IMR-90 (cell line): ENCODE results near the gene MRFAP1L1. TPM values are rescaled to one million over a fixed set of nuclear protein-coding genes. Genes with fewer than 3 reads are reported as not detected.

ENCODE experiments used
- ATAC-seq: fragments of 200-7000 bp; cut with Tn5 transposase; 2 replicates; pipeline ENCODE4 v1.9.1; 2020; ENCODE audit warnings: low read depth, mild to moderate bottlenecking, moderate library complexity
- BruUV-seq: library from RNA; stranded (reverse); fragments of 400-500 nt; replicated peaks from 2 replicates; lab custom pipeline; 2021; lab: Mats Ljungman, UMichigan
- CTCF ChIA-PET: fragments of 300-600 bp; formaldehyde crosslinking; extraction: SDS; loops from one replicate; lab custom pipeline; 2021; ENCODE audit warnings: antibody characterized with exemption; lab: Yijun Ruan, JAX
- POLR2A ChIA-PET: fragments of 300-600 bp; sonication (Branson Sonifier 250); formaldehyde crosslinking; loops from one replicate; lab custom pipeline; 2022; ENCODE audit warnings: antibody characterized with exemption; ENCODE audit not compliant: unreplicated experiment; lab: Charles Lee
- DNase-seq: peaks from one replicate; pipeline ENCODE4 v3.0.0; 2013
- H2AFZ ChIP-seq: replicated peaks from 2 replicates; pipeline ENCODE3; 2013; ENCODE audit warnings: low read length, mild to moderate bottlenecking; ENCODE audit not compliant: poor library complexity
- H2AK5ac ChIP-seq: 2 replicates; pipeline ENCODE4 v1.6.1; 2013; ENCODE audit warnings: low read depth, low read length, inconsistent platforms
- H2AK9ac ChIP-seq: replicated peaks from 2 replicates; pipeline ENCODE3; 2013; ENCODE audit warnings: mild to moderate bottlenecking, low read depth, low read length, moderate library complexity; ENCODE audit not compliant: poor library complexity
- H2BK120ac ChIP-seq: 2 replicates; pipeline ENCODE4 v1.6.1; 2013; ENCODE audit warnings: low read depth, low read length, inconsistent platforms
- H2BK15ac ChIP-seq: 3 replicates; pipeline ENCODE4 v1.6.1; 2013; ENCODE audit warnings: low read depth, low read length, inconsistent platforms
- H2BK20ac ChIP-seq: 2 replicates; pipeline ENCODE4 v1.6.1; 2013; ENCODE audit warnings: low read depth, mild to moderate bottlenecking, inconsistent platforms, low read length, moderate library complexity
- H2BK5ac ChIP-seq: 2 replicates; pipeline ENCODE4 v1.6.1; 2013; ENCODE audit warnings: mild to moderate bottlenecking, low read depth, low read length, inconsistent platforms; ENCODE audit not compliant: poor library complexity, severe bottlenecking
- H3K14ac ChIP-seq: replicated peaks from 2 replicates; pipeline ENCODE4 v1.6.1; 2013; ENCODE audit warnings: low read depth, low read length, inconsistent platforms
- H3K18ac ChIP-seq: 2 replicates; pipeline ENCODE4 v1.6.1; 2013; ENCODE audit warnings: low read depth, low read length, control low read depth
- H3K23ac ChIP-seq: 2 replicates; pipeline ENCODE4 v1.6.1; 2013; ENCODE audit warnings: low read depth, low read length, inconsistent platforms
- H3K27ac ChIP-seq: 2 replicates; pipeline ENCODE4 v1.5.1; 2013; ENCODE audit warnings: mild to moderate bottlenecking, control low read depth, low read length; ENCODE audit not compliant: insufficient read depth
- H3K27me3 ChIP-seq: 2 replicates; pipeline ENCODE4 v1.6.1; 2013; ENCODE audit warnings: low read length; ENCODE audit not compliant: control insufficient read depth, insufficient read depth
- H3K36me3 ChIP-seq: 2 replicates; pipeline ENCODE4 v1.6.1; 2013; ENCODE audit warnings: low read length, mixed read lengths; ENCODE audit not compliant: control insufficient read depth, insufficient read depth
- H3K4ac ChIP-seq: 2 replicates; pipeline ENCODE4 v1.6.1; 2013; ENCODE audit warnings: low read depth, low read length, inconsistent platforms
- H3K4me1 ChIP-seq: 2 replicates; pipeline ENCODE4 v1.6.1; 2013; ENCODE audit warnings: low read length, mixed read lengths; ENCODE audit not compliant: control insufficient read depth, insufficient read depth
- H3K4me2 ChIP-seq: 2 replicates; pipeline ENCODE4 v1.6.1; 2013; ENCODE audit warnings: low read depth, mild to moderate bottlenecking, control low read depth, low read length, moderate library complexity
- H3K4me3 ChIP-seq: 2 replicates; pipeline ENCODE4 v1.5.1; 2013; ENCODE audit warnings: low read depth, mild to moderate bottlenecking, control low read depth, low read length, moderate library complexity; ENCODE audit not compliant: insufficient read depth
- H3K56ac ChIP-seq: 2 replicates; pipeline ENCODE4 v1.6.1; 2013; ENCODE audit warnings: low read length, inconsistent platforms; ENCODE audit not compliant: insufficient read depth; ENCODE audit errors: extremely low read depth
- H3K79me1 ChIP-seq, 2 experiments: 2 replicates each; pipeline ENCODE4 v1.6.1; 2013; ENCODE audit warnings: low read length in 2 of 2, inconsistent platforms in 1 of 2, low read depth in 1 of 2
- H3K9ac ChIP-seq: 2 replicates; pipeline ENCODE4 v1.6.1; 2013; ENCODE audit warnings: low read depth, low read length, control low read depth
- H3K9me1 ChIP-seq: 2 replicates; pipeline ENCODE4 v1.6.1; 2013; ENCODE audit warnings: low read length, inconsistent platforms; ENCODE audit not compliant: insufficient read depth
- H3K9me3 ChIP-seq: 2 replicates; pipeline ENCODE4 v1.6.1; 2013; ENCODE audit warnings: low read length; ENCODE audit not compliant: control insufficient read depth, insufficient read depth
- H4K20me1 ChIP-seq: 2 replicates; pipeline ENCODE4 v1.6.1; 2013; ENCODE audit warnings: low read length, inconsistent platforms; ENCODE audit not compliant: insufficient read depth
- H4K5ac ChIP-seq: 2 replicates; pipeline ENCODE4 v1.6.1; 2013; ENCODE audit warnings: mild to moderate bottlenecking, low read depth, low read length, control low read depth
- H4K8ac ChIP-seq, 2 experiments: 2 replicates each; pipeline ENCODE4 v1.6.1; 2013; ENCODE audit warnings: low read depth in 2 of 2, low read length in 2 of 2, control low read depth in 1 of 2, inconsistent platforms in 1 of 2
- H4K91ac ChIP-seq: 2 replicates; pipeline ENCODE4 v1.6.1; 2013; ENCODE audit warnings: low read depth, low read length, inconsistent platforms; ENCODE audit not compliant: insufficient read depth
- CEBPB ChIP-seq: IDR thresholded peaks from 2 replicates; pipeline ENCODE4 v1.6.1; 2012; ENCODE audit warnings: low read depth, low read length, improper control_type of control experiment
- NFE2L2 ChIP-seq: fragments of 150-350 bp; IDR thresholded peaks from 2 replicates; pipeline ENCODE4 v1.6.1; 2016; ENCODE audit warnings: low read depth, mild to moderate bottlenecking, low read length
- WGBS, 2 experiments: methylation state at CpG; one replicate each; pipeline versions ENCODE4 v1.1.5 to v1.1.7; 2013; ENCODE audit warnings: missing lambda C conversion rate in 2 of 2; ENCODE audit not compliant: insufficient read length in 1 of 2; ENCODE audit errors: extremely low coverage in 2 of 2; 5-methylcytosine and 5-hydroxymethylcytosine counted together
- dilution Hi-C: fragments of 300-500 bp; cut with HindIII; formaldehyde crosslinking; loops from one replicate; pipeline ENCODE4 v1.14.3; 2018; ENCODE audit warnings: low sequenced_read_pairs; ENCODE audit not compliant: unreplicated experiment
- in situ Hi-C: fragments of 300-500 bp; cut with MboI; formaldehyde crosslinking; loops from 3 replicates; pipeline ENCODE4 v1.14.3; 2019; ENCODE audit warnings: low sequenced_read_pairs, inconsistent platforms, mixed read lengths
- intact Hi-C: fragments of 100-400 bp; cut with micrococcal nuclease; formaldehyde crosslinking; loops from 2 replicates; pipeline ENCODE4 v1.10.0; 2022
- polyA plus RNA-seq, 3 experiments: library from polyadenylated mRNA; depleted of rRNA; stranded (reverse); fragments of >200 nt; gene quantifications; 2 replicates each; pipeline ENCODE4 v1.2.3, GENCODE V29; 2012; ENCODE audit warnings: low replicate concordance in 1 of 3
- total RNA-seq: library from RNA; depleted of rRNA; stranded (reverse); fragments of >200 nt; gene quantifications from 2 replicates; pipeline ENCODE4 v1.2.3, GENCODE V29; 2012

MRFAP1L1 gene
- total and polyA plus RNA-seq, 2 of the 4 experiments (the other 2 are of a cell fraction), result 31.7 to 47.0 TPM

DNA sequence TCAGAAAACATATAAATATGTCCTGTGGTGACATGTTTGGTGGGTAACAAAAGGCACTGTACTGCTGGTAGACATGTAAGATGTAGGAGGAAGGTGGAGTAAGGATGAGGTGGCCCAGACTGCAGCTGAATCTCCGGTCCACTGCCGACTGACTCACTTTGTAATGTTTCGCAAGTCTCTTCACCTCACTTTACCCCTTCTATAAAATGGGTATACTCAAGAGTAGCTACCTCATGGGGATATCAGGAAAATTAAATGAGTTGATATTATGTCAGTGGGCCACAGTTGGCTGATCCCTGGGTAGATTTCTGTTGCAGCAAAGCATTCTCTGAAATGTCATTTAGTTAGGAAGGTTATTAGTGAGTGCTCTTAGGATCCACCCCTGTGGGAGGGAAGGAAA lies 47.1 kb downstream of the MRFAP1L1 start:
- Histone ChIP-seq H3K14ac (no peak overlapping the region), H2BK120ac (no peak overlapping the region), H3K56ac (no peak overlapping the region), H3K27ac (no peak overlapping the region), H3K9me3 (no peaks in the 10 kb centered on the region), H2BK20ac (no peak overlapping the region), H4K8ac (no peak overlapping the region), H3K36me3 (no peaks in the 10 kb centered on the region), H2AK5ac (no peak overlapping the region), H3K9ac (no peak overlapping the region), H3K4me1 (no peaks in the 10 kb centered on the region), H3K27me3 (peaks cover 22% of the 10 kb centered on the region), H3K4me3 (no peak overlapping the region), H3K4ac (no peak overlapping the region), H2AK9ac (no peak overlapping the region), H3K79me1 (no peaks in the 10 kb centered on the region), H2BK15ac (no peak overlapping the region), H4K5ac (no peak overlapping the region), H3K9me1 (peaks cover 8% of the 10 kb centered on the region), H4K91ac (no peak overlapping the region), H2AFZ (no peak overlapping the region), H4K20me1 (0 out of 2 replicates have a peak, but pooled peaks cover 2% of the 10 kb centered on the region), H3K4me2 (no peak overlapping the region), H2BK5ac (no peak overlapping the region), H3K18ac (no peak overlapping the region), H3K23ac (no peak overlapping the region)
- DNase-seq (no peak), ATAC-seq (no peak)
- in situ Hi-C loops (no loop called here), dilution Hi-C loops (no loop called here), intact Hi-C loops (no loop called here)
- TF ChIP-seq NFE2L2 (no peak), CEBPB (peak; percentile 48)
- POLR2A ChIA-PET, result no interaction called here
- WGBS, 2 experiments, result no CpG with 5 or more reads among the region's 3 CpGs
- CTCF ChIA-PET, result no interaction called here
- BruUV-seq, result no TSS peak
